NOMO-1 treated with DMSO at 0.1 percent for 48 hours (cell line): ENCODE data around the gene APPL2.

Source experiments
- DNase-seq: peaks from one replicate; lab custom pipeline; 2025; ENCODE audit not compliant: unreplicated experiment; lab: John Stamatoyannopoulos, UW

The APPL2 gene, protein sequence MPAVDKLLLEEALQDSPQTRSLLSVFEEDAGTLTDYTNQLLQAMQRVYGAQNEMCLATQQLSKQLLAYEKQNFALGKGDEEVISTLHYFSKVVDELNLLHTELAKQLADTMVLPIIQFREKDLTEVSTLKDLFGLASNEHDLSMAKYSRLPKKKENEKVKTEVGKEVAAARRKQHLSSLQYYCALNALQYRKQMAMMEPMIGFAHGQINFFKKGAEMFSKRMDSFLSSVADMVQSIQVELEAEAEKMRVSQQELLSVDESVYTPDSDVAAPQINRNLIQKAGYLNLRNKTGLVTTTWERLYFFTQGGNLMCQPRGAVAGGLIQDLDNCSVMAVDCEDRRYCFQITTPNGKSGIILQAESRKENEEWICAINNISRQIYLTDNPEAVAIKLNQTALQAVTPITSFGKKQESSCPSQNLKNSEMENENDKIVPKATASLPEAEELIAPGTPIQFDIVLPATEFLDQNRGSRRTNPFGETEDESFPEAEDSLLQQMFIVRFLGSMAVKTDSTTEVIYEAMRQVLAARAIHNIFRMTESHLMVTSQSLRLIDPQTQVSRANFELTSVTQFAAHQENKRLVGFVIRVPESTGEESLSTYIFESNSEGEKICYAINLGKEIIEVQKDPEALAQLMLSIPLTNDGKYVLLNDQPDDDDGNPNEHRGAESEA

DNA sequence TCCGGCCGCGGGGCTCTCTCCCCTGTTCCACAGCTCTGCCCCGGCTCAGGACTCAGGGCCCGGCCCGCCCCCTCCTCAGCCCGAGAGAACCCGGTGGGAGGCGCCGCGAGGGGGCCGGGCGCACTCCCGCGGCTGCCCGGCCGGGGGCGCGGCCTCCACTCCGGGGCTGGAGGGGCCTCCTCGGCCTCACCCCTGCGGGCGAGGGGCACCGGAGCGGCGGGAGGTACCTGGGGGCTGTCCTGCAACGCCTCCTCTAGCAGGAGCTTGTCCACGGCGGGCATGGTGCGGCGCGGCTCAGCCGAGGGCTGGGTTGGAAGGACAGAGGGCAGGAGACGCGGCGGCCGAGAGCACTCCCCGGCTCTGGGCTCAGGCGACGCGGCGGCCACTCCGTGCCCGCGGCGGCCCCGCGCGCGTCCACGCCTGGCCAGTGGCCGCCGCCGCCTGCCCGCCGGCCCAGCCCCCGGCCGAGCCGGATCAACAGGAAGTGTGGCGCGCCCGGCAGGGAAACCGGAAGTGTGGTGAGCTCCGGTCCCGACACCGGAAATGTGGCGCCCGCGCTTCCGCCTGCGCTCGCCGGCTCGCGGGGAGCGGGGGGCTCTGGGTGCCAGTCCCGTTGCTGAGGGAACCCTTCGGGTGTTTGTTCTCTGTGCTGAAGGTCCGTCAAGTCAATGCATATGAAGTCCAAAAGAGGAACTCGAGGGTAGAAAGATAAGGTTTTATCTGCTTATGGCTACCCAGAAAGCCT lies at the start of gene APPL2:
Gene APPL2 (minus strand): TSS at position 443 of the 745 bp plus-strand sequence. CDS start 162 bp downstream, at position 281.
- peak; percentile 72 for DNase-seq

DNA sequence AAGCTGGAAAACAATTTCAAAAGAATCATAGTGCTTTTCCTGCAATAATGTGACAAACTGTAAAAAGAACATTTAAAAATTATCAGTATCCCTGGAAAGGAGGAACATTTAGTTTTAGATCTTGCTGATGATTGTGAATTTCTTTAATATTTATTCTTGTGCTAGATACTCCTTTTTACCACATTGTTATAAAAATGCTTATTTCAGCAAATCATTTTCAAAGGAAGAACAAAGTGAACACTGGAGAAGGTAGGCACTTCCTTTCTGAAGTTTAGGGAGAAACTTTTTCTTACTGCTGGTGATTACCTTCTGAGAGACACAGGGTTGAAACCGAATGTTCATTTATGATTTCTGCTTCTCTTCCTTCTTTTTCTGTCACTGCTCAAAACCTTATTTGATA lies 49.4 kb upstream of the APPL2 start:
- DNase-seq = no peak

DNA sequence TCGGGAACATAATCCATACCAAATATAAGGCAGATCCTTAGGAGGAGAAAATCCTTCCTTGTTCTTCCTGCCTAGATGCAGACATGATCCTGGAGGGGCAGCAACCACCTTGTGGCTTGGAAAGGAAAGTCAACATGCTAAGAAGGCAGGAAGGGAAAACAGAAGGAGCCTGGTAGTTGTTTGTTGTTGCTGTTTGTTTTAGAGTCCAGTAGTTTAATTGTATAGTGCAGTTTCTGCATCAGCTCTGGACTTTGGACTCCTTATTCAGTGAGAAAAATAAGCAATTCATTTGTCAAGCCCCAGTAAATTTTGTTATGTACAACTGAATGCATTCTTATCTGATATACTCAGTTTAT lies 45.7 kb upstream of the APPL2 start:
- no peak for DNase-seq

DNA sequence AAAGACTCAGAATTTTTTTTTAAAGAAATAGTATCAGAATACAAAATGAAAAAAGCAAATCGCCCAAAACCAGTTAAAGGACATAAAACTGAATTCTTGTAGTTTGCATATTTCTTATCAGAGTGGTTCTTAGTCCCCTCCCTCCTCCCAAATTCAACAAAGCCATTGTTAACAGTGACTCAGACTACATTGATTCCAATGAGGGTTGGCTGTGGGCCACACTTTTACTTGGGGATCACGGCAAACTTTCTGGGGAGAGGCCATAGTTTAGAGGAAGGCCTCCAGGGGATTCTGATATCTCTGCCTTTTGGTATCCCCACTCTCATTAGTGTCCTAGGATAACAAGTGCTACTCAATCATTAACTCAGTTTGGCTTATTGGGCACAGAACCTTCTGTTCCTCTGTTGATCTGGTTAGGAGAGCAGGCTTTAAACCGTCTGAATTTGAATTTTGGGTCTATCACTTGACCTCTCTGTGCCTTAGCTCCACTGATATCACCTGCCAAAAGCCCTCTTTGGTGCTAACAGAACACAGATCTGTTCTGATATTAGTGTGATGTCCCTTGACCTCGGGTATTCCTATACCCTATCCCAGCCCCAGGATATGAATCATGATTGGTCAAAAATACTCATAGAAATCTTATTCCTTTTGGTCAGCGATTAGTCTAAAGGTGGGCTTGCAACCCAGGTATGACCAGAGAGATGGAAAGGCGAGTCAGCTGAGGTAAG lies 45.2 kb upstream of the APPL2 start:
- no peak for DNase-seq

DNA sequence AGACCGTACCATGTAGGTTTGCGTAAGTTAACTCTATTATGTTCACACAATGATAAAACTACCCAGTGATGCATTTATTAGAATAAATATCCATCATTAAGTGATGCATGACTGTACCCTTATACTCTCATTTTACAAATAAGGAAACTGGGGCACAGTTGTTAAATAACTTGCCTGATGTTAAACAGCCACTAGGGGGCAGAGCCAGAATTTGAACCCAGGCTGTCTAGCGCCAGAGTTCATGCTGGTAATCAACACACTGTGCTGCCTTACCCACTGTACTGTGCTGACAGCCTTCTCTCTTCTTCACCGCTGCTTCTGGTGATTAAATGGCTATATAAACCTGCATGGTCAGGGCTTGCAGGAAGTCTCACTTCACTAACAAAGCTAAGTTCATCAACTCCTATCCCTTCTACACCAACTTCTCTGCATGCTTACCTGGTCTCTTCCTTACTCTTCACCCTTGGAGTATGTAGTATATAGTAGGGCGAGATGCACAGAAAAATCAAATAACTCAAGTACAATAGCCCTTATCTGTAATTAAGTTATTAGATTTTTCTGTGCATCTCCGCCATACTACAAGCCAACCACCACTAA lies 43.6 kb upstream of the APPL2 start:
- DNase-seq = peak; percentile 30

DNA sequence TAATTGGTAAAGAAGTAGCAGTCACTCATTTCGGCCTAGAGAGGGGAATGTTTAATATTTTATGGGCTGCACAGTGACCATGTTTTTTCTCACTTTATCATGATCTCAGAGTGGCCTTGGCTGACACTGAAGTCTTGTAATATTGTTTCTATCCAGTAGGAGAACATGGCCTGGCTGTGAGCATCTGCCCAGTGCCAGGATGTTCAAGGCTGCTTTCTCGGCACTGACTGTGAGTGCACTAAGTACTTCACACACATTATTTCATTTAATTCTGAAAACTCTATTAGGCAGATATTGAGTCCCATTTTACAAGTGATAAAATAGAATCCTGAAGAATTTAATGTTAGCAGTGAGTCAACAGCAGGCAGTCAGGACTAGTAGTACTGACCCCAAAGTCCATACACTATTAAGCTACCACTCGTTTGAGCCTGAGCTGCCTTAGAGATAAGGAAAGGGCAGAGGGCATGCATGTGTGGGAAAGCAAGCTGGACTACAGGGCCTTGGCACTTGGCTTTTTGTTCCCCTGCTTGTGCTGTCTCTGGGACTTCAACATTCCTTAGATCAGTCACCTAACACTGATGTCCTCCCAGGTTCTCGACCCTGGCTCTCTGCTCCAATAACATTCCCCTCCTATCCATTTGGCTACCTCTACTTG lies 42.2 kb upstream of the APPL2 start:
- no peak for DNase-seq

DNA sequence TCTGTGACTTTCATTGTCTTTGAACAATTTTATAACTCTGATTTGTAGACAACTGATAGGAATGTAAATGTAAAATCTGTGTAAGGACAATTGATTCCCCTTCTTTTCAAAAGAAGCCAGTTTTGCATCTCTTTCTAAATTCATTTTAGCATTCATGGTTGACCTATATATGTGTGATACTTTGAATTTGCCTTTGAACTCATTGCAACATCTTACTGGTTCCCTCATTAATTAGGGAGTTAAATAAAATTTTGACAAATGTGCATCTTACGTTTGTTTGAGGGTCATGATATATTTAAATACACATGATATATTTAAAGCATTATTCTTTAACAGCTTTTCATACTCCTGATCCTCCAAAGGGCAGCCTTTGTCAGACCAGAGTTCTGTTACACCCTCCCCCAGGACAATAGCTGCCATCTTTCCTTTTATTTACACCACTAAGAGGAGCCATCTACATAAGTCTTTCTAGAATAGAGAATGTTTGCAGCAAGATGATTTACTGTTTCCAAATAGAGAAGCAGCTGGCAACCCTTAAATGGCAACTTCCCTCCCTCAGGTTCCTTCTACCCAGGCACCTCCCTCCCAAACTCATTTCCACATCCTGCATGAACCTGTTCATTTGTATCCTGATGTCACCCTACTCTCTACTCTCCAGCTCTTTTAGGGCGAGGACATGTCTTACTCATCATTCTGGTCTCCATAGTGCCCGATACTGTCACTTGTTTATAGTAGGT lies 40.2 kb upstream of the APPL2 start:
- peak; percentile 92 for DNase-seq

DNA sequence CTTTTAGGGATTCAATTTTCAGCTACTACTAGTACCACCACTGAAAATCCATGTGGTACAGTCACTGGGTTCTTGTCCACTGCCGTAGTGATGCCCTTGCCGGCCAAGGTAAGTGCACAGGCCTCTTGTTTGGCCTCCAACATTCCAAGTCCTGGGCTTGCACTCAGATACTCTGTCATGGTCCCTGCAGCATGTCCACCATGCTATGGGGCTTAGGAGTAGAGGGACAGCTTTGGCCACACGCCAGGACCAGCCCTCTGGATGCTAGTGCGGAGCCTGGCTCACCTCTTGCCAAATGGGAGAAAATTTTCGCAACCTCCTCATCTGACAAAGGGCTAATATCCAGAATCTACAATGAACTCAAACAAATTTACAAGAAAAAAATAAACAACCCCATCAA lies 38.6 kb upstream of the APPL2 start:
- DNase-seq = no peak

DNA sequence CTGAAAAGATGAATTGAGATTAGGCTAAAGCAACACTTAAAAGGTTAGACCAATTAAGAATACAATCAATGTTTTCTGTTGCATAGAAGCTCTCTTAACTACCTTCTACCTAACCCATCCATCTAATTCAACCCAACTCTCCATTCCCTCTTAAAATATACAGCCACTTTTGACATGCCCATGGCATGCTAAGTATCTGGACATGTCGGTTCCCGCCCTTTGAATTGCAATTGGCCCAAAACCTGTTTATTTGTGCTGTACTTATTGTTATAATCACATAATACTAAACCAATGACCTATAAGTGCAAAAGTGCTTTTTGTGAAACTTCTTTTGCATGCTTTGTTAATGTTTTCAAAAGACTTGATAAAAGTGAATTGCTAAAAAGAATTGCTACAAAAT lies 37.6 kb upstream of the APPL2 start:
- no peak for DNase-seq

DNA sequence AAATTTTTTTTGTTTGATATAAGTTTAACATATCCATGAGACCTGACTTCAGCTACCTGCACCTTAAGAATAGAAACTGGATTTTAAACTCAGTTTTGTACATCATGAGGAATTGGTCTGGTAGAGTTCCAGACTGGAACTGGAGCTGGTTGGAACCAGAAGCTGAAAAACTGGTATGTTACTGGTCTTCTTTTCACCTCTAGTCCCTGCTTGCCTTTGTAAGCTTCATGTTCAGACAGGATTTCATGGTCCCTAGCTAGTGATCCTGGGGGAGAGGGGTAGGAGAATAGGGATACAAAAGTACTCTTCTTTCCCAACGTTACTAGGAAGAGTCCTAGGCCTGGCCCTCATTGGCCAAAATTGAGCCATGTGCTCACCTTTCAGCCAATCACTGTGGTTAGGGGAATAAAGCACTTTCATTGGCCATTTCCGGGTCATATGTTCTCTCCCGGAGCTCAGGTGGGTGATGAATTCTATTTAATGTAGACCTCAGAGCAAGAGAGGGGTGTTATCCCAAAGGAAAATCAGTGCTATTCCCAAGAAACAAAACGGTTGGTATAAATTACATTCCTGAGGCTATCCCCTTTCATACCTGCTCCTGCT lies 36.9 kb upstream of the APPL2 start:
- no peak for DNase-seq

DNA sequence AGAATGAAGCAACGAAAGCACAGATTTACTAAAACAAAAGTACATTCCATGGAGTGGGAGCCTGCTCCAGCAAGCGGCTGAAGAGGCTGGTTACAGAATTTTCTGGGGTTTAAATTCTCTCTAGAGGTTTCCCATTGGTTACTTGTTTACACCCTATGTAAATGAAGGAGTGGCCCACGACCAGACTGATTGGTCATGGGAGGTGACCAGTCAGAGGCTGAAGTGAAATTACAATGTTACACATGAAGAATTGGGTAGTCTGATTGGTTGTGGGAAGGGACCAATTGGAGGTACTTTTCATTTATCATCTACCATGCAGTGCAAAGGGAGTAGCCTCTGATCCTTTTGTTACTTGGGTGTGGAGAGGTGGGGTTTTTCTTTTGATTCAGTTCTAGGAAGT lies 36.2 kb upstream of the APPL2 start:
- DNase-seq = no peak

DNA sequence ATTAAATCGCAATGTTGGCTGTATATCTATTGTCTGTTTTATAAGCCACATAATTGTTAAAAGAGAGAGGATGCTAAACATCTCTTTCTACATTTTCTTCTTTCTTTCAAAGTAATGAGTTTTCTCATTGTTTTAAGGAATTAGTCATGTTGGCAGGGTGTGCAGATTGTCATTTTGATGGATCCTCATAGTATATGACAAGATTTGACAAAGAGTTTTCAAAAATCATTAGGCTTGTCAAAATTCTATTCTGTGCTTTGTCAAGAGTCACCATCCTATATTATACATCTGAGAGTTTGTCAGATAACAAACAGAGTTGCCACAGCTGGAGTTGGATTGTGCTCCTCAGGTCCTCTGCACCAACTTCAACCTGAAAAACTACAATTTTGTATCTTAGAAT lies 35.4 kb upstream of the APPL2 start:
- no peak for DNase-seq

DNA sequence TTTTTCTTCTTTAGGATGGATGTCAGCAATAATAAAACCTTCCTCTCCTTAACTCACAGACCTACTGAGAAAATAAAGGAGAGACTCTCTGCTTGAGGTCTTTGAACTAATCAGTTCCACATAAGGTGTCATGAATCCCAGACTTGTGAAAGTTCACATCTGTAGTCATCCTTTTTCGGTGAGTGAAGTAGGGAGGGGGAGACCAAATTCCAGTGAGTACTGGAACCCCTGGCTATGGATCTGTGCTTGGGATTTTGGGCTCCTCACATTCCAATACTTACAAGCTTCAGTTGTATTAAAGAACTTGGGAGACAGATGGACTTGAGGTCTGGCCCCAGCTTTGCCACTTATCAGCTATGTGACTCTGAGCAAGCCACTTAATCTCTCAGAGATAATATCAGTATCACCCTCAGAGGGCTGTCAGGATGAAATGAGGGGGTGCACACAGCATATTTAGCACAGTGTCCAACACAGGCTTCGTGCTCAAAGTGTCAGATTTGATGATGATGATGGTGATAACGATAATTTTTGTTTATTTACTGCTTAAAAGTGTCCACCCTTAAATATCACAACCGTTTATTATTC lies 34.8 kb upstream of the APPL2 start:
- DNase-seq = no peak

DNA sequence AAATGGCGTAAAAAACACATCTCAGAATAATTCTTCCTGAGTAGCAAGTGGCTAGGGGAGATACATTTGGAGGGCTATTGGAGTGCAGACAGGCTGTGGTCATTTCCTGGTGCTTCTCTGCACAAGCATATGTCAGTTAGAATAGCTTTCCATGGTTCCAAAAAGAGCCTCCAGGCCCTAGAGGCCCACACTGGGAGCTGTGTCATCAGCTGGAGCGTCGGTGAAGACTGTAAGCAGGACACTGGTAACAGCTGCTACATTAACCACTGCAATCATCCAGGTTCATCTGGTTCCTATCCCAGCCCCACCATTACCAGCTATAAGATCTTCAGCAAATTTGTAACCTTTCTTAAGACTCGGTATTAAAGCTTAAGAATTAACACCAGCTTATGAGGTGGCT lies 31.7 kb upstream of the APPL2 start:
- no peak for DNase-seq

DNA sequence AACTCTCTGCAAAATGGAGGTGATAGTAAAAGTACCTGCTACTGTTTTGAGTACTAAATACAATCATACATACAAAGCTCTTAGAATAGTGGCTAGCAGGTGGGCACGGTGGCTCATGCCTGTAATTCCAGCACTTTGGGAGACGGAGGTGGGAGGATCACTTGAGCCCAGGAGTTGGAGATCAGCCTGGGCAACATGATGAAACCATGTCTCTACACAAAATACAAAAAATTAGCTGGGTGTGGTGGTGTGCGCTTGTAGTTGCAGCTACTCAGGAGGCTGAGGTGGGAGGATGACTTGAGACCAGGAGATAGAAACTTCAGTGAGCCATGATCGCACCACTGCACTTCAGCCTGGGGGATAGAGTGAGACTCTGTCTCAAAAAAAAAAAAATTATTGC lies 28.8 kb upstream of the APPL2 start:
- no peak for DNase-seq

DNA sequence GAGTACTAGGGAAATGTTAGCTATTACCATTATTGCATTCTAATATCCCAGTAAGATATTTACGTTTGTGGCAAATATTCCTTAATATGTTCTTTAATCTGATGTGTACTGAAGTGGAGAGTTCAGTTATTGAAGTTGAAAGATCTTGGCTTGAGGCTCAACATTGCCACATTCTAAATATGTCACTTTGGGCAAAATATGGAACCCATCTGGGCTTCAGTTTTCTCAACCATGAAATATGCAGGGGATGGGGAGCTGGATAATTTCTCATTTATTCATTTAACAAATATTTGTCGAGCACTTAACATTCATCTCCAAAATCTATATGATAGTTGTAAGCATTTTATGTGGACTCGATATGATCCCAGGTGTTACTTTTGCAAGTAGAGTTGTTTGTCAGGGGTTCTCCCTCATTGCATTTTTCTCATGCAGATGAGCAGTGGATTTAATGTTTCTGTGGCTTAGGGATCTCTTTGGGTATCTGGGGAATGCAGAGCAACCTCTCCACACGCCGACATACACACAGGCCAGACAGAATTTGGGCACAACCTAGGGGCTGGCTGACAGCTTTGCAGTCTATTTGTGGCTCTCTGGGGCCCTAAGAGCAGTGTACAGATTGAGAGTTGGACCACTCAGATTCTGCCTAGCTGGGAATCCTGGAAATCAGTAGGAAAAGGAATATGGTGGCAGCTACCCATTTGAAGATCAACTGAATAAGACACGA lies 26.6 kb upstream of the APPL2 start:
- DNase-seq = no peak

DNA sequence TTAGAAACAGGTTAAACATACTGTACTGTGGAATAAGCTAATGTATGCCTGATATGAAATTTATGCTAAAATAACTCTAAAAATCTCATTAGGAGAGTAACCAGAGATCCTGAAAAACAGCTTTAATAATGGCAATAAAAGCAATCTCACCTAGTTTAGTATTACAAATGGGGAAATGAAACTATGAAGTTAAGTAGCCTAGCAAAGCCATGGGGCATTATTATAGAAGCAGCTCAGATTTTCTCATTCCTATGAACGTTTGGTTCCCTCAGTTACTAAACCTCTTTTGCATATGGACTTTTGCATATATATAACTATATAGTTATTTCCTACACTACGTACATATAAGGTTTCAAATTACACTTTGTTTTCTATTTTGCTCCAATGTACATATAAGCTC lies 25.0 kb upstream of the APPL2 start:
- DNase-seq = peak; percentile 53

DNA sequence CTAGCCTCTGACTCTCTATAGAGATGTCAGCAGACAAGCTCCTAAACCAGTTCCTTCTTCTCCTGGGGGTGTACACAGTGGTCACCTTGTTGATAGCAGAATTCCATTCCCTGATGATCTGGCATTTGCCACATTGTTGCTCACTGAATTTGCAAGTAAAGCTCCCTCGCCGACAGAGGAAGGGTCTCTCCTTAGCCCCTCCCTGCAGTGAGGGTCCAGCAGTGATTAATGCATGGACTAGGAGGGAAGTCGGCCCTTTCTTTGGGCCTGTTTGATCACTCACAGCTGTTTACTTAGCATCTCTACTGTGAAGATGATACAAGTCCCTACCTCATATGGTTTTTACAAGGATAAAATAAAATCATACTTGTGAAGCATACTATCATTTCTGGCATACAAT lies 23.3 kb upstream of the APPL2 start:
- DNase-seq = no peak
